NT2/D1 (cell line): ENCODE measurements around the gene CTRB2.

Experiments used
- SUZ12 ChIP-seq: IDR thresholded peaks from 2 replicates; pipeline ENCODE4 v1.6.1; 2011; ENCODE audit not compliant: insufficient read length, insufficient read depth; ENCODE audit errors: extremely low read depth
- YY1 ChIP-seq: IDR thresholded peaks from 2 replicates; pipeline ENCODE4 v1.6.1; 2011; ENCODE audit not compliant: insufficient read length, insufficient read depth
- ZNF274 ChIP-seq: IDR thresholded peaks from 2 replicates; pipeline ENCODE4 v1.6.1; 2011; ENCODE audit warnings: mild to moderate bottlenecking, low read depth, low read length

DNA sequence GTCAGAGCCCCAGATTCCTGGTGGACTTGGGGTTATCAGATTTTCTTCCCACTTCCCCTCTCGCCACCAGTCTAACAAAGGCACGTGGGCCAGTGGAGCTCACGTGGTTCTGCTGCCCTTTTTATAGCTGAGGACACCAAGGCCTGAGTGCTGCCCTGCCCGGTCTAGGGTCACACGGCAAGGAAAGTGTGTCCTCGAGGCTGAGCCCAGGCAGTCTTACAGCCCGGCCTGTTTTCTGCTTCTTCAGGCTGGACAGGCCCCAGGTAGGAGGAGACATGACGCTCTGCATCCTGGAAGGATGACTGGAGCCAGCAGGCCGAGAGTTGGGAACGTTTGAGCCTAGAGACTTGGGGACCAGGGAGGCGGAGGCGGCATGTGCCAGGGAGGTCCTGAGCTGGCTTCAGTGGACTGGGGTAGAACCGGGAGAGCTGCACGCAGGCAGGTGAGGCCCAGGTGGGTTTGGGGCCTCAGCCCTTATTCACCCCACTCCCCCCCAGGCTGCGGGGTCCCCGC, 15.4 kb upstream of the CTRB2 start:
- TF ChIP-seq YY1 (no peak), ZNF274 (no peak), SUZ12 (no peak)
